Non-pigmented ciliary epithelial cell (primary cell): ENCODE data around the gene PRR9.
"Not testable (repeated sequence)": the region's sequence is repeated elsewhere in the genome, so short reads cannot be mapped to it uniquely, and the experiment has no call there.

Experiments
- DNase-seq: peaks from one replicate; pipeline ENCODE4 v3.0.0-alpha.2; 2010; ENCODE audit warnings: low read depth

Gene PRR9

GRCh38 chr1:153217212-153217611 lies at the start of gene PRR9:
TSS of gene PRR9 (plus strand) at chr1:153217584. CDS start at chr1:153218145, 561 bp downstream.
- no peak for DNase-seq

GRCh38 chr1:153168686-153169085 lies 48.7 kb upstream of the PRR9 start:
- no peak for DNase-seq

- no peak for DNase-seq
These were observed 42.8 kb upstream of the PRR9 start for GRCh38 chr1:153174624-153175023.

GRCh38 chr1:153178922-153179321 lies 38.5 kb upstream of the PRR9 start:
- DNase-seq = no peak

GRCh38 chr1:153180556-153180955 lies 36.8 kb upstream of the PRR9 start:
- DNase-seq = no peak

- DNase-seq = not testable (repeated sequence)
These were observed 29.1 kb upstream of the PRR9 start for GRCh38 chr1:153188301-153188700.

- no peak for DNase-seq
These were observed 27.0 kb upstream of the PRR9 start for GRCh38 chr1:153190373-153190772.

- DNase-seq = no peak
These were observed 24.7 kb upstream of the PRR9 start for GRCh38 chr1:153192697-153193096.

- no peak for DNase-seq
These were observed 22.9 kb upstream of the PRR9 start for GRCh38 chr1:153194331-153195050.

- DNase-seq = no peak
These were observed 22.2 kb upstream of the PRR9 start for GRCh38 chr1:153195216-153195615.

- DNase-seq = no peak
These were observed 15.4 kb upstream of the PRR9 start for GRCh38 chr1:153202006-153202405.

GRCh38 chr1:153203130-153203529 lies 14.3 kb upstream of the PRR9 start, which contains the start of gene LELP1:
TSS of gene LELP1 (plus strand) at chr1:153203430. CDS start at chr1:153204708, 1,278 bp downstream.
- no peak for DNase-seq

GRCh38 chr1:153206631-153207030 lies 10.8 kb upstream of the PRR9 start:
- no peak for DNase-seq

- DNase-seq = no peak
These were observed 7.2 kb upstream of the PRR9 start for GRCh38 chr1:153210206-153210605.

GRCh38 chr1:153212201-153212600 lies 5.2 kb upstream of the PRR9 start:
- DNase-seq = no peak

GRCh38 chr1:153213519-153213918 lies 3.9 kb upstream of the PRR9 start:
- no peak for DNase-seq

- DNase-seq = no peak
These were observed 496 bp downstream of the PRR9 start for GRCh38 chr1:153217744-153218416.

GRCh38 chr1:153220606-153221303 lies 3.4 kb downstream of the PRR9 start:
- DNase-seq = no peak

- not testable (repeated sequence) for DNase-seq
These were observed 5.9 kb downstream of the PRR9 start for GRCh38 chr1:153223040-153223891.

- DNase-seq = no peak
These were observed 10.4 kb downstream of the PRR9 start for GRCh38 chr1:153227810-153228209.

- DNase-seq = no peak
These were observed 11.1 kb downstream of the PRR9 start for GRCh38 chr1:153228491-153228890.
